ENCODE results near the gene TBC1D5. TPM values are rescaled to one million over a fixed set of nuclear protein-coding genes. Genes with fewer than 3 reads are reported as not detected.
"Not testable (repeated sequence)": the region's sequence is repeated elsewhere in the genome, so short reads cannot be mapped to it uniquely, and the experiment has no call there.

The TBC1D5 gene, protein sequence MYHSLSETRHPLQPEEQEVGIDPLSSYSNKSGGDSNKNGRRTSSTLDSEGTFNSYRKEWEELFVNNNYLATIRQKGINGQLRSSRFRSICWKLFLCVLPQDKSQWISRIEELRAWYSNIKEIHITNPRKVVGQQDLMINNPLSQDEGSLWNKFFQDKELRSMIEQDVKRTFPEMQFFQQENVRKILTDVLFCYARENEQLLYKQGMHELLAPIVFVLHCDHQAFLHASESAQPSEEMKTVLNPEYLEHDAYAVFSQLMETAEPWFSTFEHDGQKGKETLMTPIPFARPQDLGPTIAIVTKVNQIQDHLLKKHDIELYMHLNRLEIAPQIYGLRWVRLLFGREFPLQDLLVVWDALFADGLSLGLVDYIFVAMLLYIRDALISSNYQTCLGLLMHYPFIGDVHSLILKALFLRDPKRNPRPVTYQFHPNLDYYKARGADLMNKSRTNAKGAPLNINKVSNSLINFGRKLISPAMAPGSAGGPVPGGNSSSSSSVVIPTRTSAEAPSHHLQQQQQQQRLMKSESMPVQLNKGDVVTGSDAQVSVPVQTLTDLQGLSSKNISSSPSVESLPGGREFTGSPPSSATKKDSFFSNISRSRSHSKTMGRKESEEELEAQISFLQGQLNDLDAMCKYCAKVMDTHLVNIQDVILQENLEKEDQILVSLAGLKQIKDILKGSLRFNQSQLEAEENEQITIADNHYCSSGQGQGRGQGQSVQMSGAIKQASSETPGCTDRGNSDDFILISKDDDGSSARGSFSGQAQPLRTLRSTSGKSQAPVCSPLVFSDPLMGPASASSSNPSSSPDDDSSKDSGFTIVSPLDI
- total RNA-seq, result 10 to 100 TPM; 42.7 to 85.9 (median 53.3) TPM

DNA sequence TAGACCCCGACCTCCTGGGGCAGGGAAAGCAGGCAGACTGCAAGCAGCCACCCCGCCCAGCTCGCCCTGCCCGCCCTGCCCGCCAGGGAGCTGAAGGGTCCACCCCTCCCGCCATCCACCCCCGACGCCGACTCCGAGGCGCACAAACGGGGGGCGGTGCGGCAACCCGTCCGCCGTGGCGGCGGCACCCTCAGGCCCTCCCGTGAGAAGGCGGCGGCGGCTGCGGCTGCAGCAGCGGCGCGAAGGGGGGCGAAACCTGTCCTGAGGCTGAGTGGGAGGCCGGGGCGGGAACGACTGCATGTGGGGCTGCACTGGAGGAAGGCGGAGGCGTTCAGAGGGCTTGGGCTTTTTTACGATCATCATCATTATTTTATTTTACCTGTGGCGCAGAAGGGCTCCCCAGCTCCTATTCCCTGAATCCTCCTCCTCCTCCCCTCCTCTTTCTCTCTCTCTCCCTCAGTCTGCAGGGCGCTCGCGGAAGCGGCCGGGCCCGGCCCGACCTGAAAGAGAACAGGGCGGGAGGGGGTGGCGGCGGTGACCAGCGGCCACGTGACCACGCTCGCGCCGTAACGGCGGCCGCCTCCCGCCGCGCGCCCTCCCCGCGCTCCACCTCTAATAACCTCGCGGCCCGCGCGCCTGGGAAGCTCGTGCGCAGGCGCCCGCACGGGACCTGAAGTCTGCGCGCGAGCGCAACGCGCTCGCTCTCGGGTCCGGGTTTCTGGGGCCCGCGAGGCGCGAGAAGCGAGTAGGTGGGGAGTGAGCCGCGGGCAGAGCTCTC, at the start of gene TBC1D5:
TBC1D5 (minus strand) TSS at position 530 of the 778 bp plus-strand sequence. CDS start 234,061 bp downstream, outside the sequence.
- 0% methylated on average over 1 to 14 of the region's 86 CpGs; no CpG with 5 or more reads in 6 of the 10 experiments for WGBS, 10 experiments
- H3K4me1 ChIP-seq (replicated peaks in 1 of 2), result peaks cover 10 to 15% of the 10 kb centered on the region in 2 donors
- peak within 1 kb of the TSS; percentile 85 to 88 for H3K27ac ChIP-seq
- peak; percentile 81 to 95 (median 93) for ATAC-seq (replicated peaks in 6 of 8)
- in situ Hi-C loops (cut with MboI; ENCODE audit: low pct_unique_long_range_greater_than_20kb in 2 of 9, low sequenced_read_pairs in 9 of 9, unreplicated experiment in 9 of 9), result no loop called here
- peak within 1 kb of the TSS; percentile 47 to 56 (median 54) for H3K4me3 ChIP-seq

DNA sequence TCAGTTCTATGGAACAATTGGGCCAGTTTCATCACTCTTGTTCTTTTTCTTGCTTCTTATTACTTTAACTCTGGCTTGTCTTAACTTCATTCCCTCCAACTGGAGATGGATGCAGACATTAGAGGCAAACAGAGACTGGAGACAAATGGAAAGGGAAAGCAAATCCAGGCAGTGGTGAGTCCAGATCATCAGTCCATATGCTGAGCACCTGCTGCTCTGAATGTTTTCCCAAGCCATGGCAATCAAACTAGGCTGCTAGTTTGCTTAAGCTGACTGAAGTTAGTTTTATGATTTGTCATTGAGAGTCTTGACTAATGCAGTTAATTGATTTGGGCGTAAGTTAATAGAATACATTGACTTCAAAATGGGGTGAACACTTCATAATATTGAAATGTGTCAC, 41.0 kb upstream of the TBC1D5 start:
- WGBS, 10 experiments, result 10 to 100% (median 86%) methylated on average over 1 of the region's 1 CpG; no CpG with 5 or more reads in 2 of the 10 experiments
- Histone ChIP-seq H3K27ac (no peak overlapping the region), H3K4me3 (no peak overlapping the region), H3K4me1 (replicated peaks in 1 of 2) (no peaks in the 10 kb centered on the region)
- ATAC-seq (replicated peaks in 6 of 8), result no peak
- in situ Hi-C loops (cut with MboI; ENCODE audit: low pct_unique_long_range_greater_than_20kb in 2 of 9, low sequenced_read_pairs in 9 of 9, unreplicated experiment in 9 of 9), result no loop called here

DNA sequence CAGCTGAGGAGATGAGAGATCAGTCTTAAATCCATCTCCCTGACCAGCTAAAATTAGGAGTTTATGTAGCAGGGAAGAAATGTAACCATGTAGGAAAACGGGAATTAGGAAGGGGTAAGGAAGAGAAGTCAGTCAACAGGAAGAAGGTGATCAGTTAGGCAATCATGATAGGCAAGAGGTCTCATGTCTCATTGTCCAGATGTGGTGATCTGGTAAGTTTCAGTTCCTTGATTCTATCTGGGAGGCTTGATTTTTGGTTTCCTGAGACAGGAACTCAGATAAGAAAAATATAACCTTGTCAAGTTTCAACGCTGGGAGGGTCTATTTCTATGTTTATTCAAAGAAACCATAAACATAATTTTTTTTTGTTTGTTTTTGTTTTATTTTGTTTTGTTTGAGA, 40.3 kb upstream of the TBC1D5 start:
- in situ Hi-C loops (cut with MboI; ENCODE audit: low pct_unique_long_range_greater_than_20kb in 2 of 9, low sequenced_read_pairs in 9 of 9, unreplicated experiment in 9 of 9), result no loop called here
- Histone ChIP-seq H3K4me1 (replicated peaks in 1 of 2) (no peaks in the 10 kb centered on the region), H3K27ac (no peak overlapping the region), H3K4me3 (no peak overlapping the region)
- ATAC-seq (replicated peaks in 6 of 8), result no peak
- WGBS, 10 experiments, result 0 to 88% (median 59%) methylated on average over 1 to 2 of the region's 2 CpGs; no CpG with 5 or more reads in 4 of the 10 experiments

DNA sequence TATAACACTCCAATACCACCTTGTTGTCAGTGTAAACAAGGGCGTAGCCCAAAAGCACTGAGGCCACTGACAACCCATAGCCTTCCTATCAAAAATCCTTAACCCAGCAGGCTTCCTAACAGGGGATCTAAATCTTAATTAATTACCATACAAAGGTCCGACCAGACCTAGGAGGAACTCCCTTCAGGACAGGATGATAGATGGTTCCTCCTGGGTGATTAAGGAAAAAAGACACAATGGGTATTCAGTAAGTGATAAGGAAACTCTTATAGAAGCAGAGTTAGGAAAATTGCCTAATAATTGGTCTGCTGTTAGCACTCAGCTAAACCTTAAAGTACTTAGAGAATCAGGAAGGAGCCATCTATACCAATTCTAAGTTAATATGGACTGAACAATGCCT, 37.9 kb upstream of the TBC1D5 start:
- H3K4me3 ChIP-seq; H3K4me1 ChIP-seq (replicated peaks in 1 of 2); ATAC-seq (replicated peaks in 6 of 8); H3K27ac ChIP-seq; in situ Hi-C loops (cut with MboI; ENCODE audit: low pct_unique_long_range_greater_than_20kb in 2 of 9, low sequenced_read_pairs in 9 of 9, unreplicated experiment in 9 of 9): not testable (repeated sequence)
- 0 to 100% methylated on average over 1 of the region's 2 CpGs; no CpG with 5 or more reads in 8 of the 10 experiments for whole genome bisulfite sequencing, 10 experiments

DNA sequence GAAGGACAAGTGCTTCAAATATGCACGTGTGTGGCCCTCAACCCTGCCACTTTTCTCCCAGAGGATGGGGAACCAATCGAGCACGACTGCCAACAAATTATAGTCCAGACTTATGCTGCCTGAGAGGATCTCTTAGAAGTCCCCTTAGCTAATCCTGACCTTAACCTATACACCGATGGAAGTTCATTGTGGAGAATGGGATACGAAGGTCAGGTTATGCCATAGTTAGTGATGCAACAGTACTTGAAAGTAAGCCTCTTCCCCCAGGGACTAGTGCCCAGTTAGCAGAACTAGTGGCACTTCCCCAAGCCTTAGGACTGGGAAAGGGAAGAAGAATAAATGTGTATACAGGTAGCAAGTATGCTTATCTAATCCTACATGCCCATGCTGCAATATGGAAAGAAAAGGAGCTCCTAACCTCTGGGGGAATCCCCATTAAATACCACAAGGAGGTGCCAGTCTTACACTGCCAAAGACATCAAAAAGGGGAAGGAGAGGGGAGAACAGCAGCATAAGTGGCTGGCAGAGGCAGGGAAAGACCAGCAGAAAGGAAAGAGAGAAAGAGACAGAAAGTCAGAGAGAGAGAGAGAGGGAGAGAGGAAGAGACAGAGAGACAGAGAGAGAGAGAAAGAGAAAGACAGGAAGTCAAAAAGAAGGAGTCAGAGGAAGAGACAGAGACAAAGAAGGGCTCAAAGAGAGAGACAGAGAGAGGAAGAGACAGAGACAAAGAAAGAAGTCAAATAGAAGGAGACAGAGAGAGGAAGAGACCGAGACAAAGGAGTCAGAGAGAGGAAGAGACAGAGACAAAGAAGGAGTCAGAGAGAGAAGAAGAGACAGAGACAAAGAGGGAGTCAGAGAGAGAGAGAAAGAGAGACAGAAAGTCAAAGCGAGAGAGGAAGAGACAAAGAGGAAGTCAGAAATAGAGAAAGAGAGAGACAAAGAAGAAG, 37.1 kb upstream of the TBC1D5 start:
- H3K4me3 ChIP-seq; in situ Hi-C loops (cut with MboI; ENCODE audit: low pct_unique_long_range_greater_than_20kb in 2 of 9, low sequenced_read_pairs in 9 of 9, unreplicated experiment in 9 of 9); H3K27ac ChIP-seq; ATAC-seq (replicated peaks in 6 of 8); H3K4me1 ChIP-seq (replicated peaks in 1 of 2): not testable (repeated sequence)
- WGBS, 10 experiments, result 49 to 90% (median 75%) methylated on average over 2 to 6 of the region's 7 CpGs

DNA sequence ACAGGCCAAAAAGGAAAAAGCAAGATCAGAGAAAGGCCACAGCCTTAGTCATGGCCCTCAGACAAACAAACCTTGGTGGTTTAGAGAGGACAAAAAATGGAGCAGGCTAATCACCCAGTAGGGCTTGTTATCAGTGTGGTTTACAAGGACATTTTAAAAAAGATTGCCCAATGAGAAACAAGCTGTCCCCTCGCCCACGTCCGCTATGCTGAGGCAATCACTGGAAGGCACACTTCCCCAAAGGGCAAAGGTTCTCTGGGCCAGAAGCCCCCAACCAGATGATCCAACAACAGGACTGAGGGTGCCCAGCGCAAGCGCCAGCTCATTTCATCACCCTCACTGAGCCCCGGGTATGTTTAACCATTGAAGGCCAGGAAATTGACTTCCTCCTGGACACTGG, 34.9 kb upstream of the TBC1D5 start:
- 93 to 95% (median 94%) methylated on average over 3 to 6 of the region's 6 CpGs; no CpG with 5 or more reads in 7 of the 10 experiments for WGBS, 10 experiments
- in situ Hi-C loops (cut with MboI; ENCODE audit: low pct_unique_long_range_greater_than_20kb in 2 of 9, low sequenced_read_pairs in 9 of 9, unreplicated experiment in 9 of 9); ATAC-seq (replicated peaks in 6 of 8): not testable (repeated sequence)

DNA sequence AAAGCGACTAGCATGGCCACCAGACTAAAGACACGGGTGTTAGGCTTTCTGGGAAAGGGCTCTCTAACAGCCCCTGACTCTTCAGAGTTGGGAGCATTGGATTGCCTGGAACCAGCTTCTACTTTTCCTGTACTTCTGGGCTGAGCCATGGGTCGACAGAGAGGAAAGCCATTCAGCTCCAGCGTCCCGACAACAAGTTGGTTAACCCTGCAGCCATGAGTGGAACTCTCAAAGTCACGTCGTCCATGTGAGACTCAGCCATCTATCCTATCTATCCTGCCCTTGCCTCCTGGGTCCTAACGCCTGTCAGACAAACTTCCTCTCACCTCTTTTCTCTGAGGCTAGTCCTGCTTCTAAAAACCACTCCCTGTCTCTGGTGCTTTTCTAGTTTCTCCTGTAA, 32.6 kb upstream of the TBC1D5 start:
- Histone ChIP-seq H3K4me3 (no peak overlapping the region), H3K4me1 (replicated peaks in 1 of 2) (no peaks in the 10 kb centered on the region), H3K27ac (no peak overlapping the region)
- no peak for ATAC-seq (replicated peaks in 6 of 8)
- in situ Hi-C loops (cut with MboI; ENCODE audit: low pct_unique_long_range_greater_than_20kb in 2 of 9, low sequenced_read_pairs in 9 of 9, unreplicated experiment in 9 of 9), result no loop called here
- WGBS, 10 experiments, result 20 to 100% (median 80%) methylated on average over 1 to 4 of the region's 8 CpGs; no CpG with 5 or more reads in 3 of the 10 experiments

More for the DNA sequence above, 34.9 kb upstream of the TBC1D5 start:
- not testable (repeated sequence) for H3K4me3 ChIP-seq; H3K27ac ChIP-seq; H3K4me1 ChIP-seq (replicated peaks in 1 of 2)

DNA sequence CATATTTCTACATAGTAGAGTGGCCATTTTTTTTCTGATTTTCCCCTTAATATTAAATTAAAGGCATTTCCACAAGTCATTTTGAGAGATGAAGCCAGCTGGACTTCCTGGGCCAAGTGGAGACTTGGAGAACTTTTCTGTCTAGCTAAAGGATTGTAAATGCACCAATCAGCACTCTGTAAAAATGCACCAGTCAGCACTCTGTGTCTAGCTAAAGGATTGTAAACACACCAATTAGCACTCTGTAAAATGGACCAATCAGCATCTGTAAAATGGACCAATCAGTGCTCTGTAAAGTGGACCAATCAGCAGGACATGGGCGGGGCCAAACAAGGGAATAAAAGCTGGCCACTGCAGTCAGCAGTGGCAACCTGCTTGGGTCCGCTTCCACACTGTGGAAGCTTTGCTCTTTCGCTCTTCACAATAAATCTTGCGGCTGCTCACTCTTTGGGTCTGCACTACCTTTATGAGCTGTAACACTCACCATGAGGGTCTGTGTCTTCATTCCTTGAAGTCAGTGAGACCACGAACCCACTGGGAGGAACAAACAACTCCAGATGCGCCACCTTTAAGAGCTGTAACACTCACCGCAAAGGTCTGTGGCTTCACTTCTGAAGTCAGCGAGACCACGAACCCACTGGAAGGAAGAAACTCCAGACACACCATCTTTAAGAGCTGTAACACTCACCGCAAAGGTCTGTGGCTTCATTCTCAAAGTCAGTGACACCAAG, 31.9 kb upstream of the TBC1D5 start:
- WGBS, 10 experiments, result 57 to 100% (median 88%) methylated on average over 3 to 7 of the region's 10 CpGs; no CpG with 5 or more reads in 3 of the 10 experiments
- H3K27ac ChIP-seq; H3K4me1 ChIP-seq (replicated peaks in 1 of 2); in situ Hi-C loops (cut with MboI; ENCODE audit: low pct_unique_long_range_greater_than_20kb in 2 of 9, low sequenced_read_pairs in 9 of 9, unreplicated experiment in 9 of 9); ATAC-seq (replicated peaks in 6 of 8); H3K4me3 ChIP-seq: not testable (repeated sequence)

DNA sequence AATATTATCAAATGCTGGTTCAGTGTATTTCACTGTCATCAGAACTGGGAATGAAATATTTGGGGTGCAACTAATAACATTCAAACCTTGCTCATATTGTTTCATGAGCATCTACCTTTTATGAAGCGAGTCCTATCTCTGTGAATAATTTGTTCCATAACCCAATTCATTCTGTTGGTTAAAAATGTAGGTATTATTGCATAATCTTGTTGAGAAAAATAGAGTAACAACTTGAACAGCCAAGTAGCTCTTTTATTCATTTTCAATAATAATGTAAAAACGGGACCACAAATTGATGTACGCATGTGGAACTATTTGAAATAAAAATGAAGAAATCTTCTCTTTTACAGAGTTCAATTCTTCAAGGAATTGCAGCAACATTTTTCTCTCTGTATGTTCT, 30.1 kb upstream of the TBC1D5 start:
- in situ Hi-C loops (cut with MboI; ENCODE audit: low pct_unique_long_range_greater_than_20kb in 2 of 9, low sequenced_read_pairs in 9 of 9, unreplicated experiment in 9 of 9), result no loop called here
- 76 to 100% (median 94%) methylated on average over 1 to 3 of the region's 3 CpGs for WGBS, 10 experiments
- ATAC-seq (replicated peaks in 6 of 8), result no peak
- no peaks in the 10 kb centered on the region for H3K4me1 ChIP-seq (replicated peaks in 1 of 2)
- no peak overlapping the region for H3K4me3 ChIP-seq
- no peak overlapping the region for H3K27ac ChIP-seq

DNA sequence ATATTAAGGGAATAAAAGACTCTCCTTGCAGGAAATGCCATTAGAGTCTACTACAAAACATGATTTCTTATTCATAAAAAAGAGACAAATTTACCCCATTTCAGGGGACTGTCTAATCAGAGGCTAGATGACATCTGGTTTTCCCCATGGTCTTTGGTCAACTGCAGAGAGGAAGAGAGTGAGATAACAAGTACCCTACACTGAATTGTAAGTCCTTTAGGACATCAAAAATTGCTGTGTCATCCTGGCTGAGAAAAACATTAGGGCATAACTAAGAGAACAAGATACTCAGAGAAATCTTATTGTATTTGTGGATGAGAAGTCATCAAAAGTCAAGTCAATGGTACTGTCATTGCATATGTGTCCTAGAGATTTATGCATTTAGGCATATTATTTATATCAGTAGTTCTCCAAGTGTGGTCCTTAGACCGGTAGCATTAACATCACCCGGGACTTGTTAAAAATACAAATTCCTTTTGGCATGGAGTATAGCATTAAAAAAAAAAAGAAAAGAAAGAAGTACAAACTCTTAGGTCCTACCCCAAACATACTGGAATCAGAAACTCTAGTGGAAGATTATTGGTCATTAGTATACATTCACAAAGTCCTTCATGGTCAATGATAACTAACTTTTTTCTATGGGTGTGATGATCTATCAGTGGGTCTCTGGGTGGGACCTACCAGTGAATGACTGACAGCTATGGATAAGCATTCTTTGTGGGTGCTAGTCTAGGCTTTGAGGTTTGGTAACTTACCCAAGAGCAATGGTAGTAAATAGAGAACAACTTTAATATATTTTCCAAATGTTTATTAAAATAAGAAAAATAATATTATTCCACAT, 29.0 kb upstream of the TBC1D5 start:
- in situ Hi-C loops (cut with MboI; ENCODE audit: low pct_unique_long_range_greater_than_20kb in 2 of 9, low sequenced_read_pairs in 9 of 9, unreplicated experiment in 9 of 9), result no loop called here
- H3K4me1 ChIP-seq (replicated peaks in 1 of 2), result no peaks in the 10 kb centered on the region
- no peak for ATAC-seq (replicated peaks in 6 of 8)
- H3K27ac ChIP-seq, result no peak overlapping the region
- H3K4me3 ChIP-seq, result no peak overlapping the region
- 63 to 100% (median 97%) methylated on average over 1 to 2 of the region's 2 CpGs; no CpG with 5 or more reads in 1 of the 10 experiments for WGBS, 10 experiments

DNA sequence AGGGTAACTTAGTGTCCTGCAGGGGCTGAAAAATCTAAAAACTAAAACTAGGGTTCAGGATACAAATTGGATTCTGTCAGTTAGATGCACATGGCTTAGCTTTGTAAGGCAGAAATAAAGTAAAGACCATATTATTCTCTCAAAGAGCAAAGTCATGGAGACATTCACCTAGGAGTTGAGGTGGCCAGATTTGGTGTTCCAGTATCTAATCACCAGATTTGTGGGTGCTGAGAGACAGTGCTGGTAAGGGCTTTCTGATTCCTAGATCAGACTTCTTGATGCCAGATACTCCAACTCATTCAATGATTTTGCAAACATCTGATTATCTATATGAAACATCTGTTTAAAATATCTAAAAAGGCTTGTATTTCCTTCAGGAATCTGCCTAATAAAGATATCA, 28.3 kb upstream of the TBC1D5 start:
- H3K4me1 ChIP-seq (replicated peaks in 1 of 2), result no peaks in the 10 kb centered on the region
- in situ Hi-C loops (cut with MboI; ENCODE audit: low pct_unique_long_range_greater_than_20kb in 2 of 9, low sequenced_read_pairs in 9 of 9, unreplicated experiment in 9 of 9), result no loop called here
- no peak for ATAC-seq (replicated peaks in 6 of 8)
- H3K27ac ChIP-seq, result no peak overlapping the region
- no peak overlapping the region for H3K4me3 ChIP-seq

Data from motor neuron (in vitro differentiated cells).